ENCODE measurements around the gene CNP. TPM values are rescaled to one million over a fixed set of nuclear protein-coding genes. Genes with fewer than 3 reads are reported as not detected.
A peak's percentile ranks its signal among the peaks of the same experiment; 100 is the strongest.
"Not testable (repeated sequence)": the region's sequence is repeated elsewhere in the genome, so short reads cannot be mapped to it uniquely, and the experiment has no call there.

CNP gene
- total and polyA plus RNA-seq, 7 donors: 17.6 to 26.8 (median 21.8) TPM

GRCh38 chr17:42002175-42002791, 35.7 kb downstream of the CNP start:
- DNase-seq: no peak
- WGBS, 3 donors: 87 to 89% (median 88%) methylated on average over 7 of the region's 7 CpGs
- Histone ChIP-seq H3K9me3 (no peaks in the 10 kb centered on the region), H3K4me1 (peaks cover 55% of the 10 kb centered on the region), H3K27me3 (ENCODE audit: insufficient read depth in 3 of 3, low read length in 2 of 3) (no peaks in the 10 kb centered on the region), H3K36me3 (ENCODE audit: insufficient read depth in 1 of 2, low read depth in 1 of 2) (peaks cover 2 to 59% of the 10 kb centered on the region in 2 donors), H3K4me3 (no peak overlapping the region), H3K27ac (no peak overlapping the region)
- no peak for ATAC-seq
- TF ChIP-seq, protein P1, sequence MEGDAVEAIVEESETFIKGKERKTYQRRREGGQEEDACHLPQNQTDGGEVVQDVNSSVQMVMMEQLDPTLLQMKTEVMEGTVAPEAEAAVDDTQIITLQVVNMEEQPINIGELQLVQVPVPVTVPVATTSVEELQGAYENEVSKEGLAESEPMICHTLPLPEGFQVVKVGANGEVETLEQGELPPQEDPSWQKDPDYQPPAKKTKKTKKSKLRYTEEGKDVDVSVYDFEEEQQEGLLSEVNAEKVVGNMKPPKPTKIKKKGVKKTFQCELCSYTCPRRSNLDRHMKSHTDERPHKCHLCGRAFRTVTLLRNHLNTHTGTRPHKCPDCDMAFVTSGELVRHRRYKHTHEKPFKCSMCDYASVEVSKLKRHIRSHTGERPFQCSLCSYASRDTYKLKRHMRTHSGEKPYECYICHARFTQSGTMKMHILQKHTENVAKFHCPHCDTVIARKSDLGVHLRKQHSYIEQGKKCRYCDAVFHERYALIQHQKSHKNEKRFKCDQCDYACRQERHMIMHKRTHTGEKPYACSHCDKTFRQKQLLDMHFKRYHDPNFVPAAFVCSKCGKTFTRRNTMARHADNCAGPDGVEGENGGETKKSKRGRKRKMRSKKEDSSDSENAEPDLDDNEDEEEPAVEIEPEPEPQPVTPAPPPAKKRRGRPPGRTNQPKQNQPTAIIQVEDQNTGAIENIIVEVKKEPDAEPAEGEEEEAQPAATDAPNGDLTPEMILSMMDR (IDR thresholded peaks at IDR 0.05): no peak
- intact Hi-C loops (cut with DNase I): no loop called here

DNA sequence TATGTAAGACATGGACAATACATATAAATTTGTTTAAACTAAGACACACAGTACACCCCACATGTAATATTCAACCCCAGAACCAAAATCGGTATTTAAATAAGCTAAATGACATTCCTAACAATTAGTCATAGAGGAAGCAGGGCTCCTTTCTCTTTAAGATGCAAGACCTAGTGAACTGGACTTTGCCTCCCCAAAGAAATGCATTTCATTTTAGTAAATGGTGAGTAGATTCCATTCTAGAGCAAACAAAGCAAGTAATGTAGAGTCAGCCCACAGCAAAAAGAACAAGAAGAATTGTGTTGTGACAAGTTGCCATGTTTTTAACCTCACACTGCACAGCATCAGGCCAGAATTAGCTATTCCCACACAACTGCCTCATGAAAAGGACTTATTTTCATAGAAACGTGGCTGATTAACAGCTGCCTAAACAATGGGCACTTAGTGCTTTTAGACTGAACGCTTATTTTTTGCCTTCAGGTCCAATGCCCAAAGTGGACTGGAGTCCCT, 36.3 kb downstream of the CNP start:
- peaks cover 60% of the 10 kb centered on the region for H3K4me1 ChIP-seq

DNA sequence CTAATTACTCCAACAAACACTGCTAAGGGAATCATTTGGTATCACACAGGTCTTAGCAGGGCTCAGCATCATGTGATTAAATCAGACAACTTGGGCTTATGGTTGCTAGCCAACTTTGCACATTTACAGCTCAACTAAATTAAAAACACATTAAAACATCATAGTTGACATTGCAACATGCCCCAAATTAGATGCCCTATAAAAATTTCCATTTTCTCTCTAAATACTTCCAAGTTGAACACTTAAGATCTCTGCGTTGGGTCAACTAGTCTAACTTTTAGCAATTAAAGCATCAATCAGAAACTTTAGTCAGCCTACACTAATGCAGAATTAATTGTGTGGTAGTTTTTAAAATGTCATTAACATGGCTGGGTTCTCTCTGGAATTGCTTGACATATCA, 38.6 kb downstream of the CNP start:
- Histone ChIP-seq H3K4me3 (no peak overlapping the region), H3K27ac (no peak overlapping the region), H3K27me3 (ENCODE audit: insufficient read depth in 3 of 3, low read length in 2 of 3) (no peaks in the 10 kb centered on the region), H3K36me3 (ENCODE audit: insufficient read depth in 1 of 2, low read depth in 1 of 2) (peaks cover 2 to 42% of the 10 kb centered on the region in 2 donors), H3K4me1 (peaks cover 74% of the 10 kb centered on the region), H3K9me3 (no peaks in the 10 kb centered on the region)
- no peak for DNase-seq
- TF ChIP-seq, protein P1 (IDR thresholded peaks at IDR 0.05): no peak
- intact Hi-C loops (cut with DNase I): no loop called here
- no peak for ATAC-seq
- 72 to 87% (median 80%) methylated on average over 1 of the region's 1 CpG for WGBS, 3 donors

More for the DNA sequence above, 36.3 kb downstream of the CNP start:
- no peak overlapping the region for H3K27ac ChIP-seq
- ATAC-seq (no peak), DNase-seq (no peak)
- TF ChIP-seq, protein P1 (IDR thresholded peaks at IDR 0.05): no peak
- H3K27me3 ChIP-seq (ENCODE audit: insufficient read depth in 3 of 3, low read length in 2 of 3): no peaks in the 10 kb centered on the region
- WGBS, 3 donors: 56 to 71% (median 60%) methylated on average over 3 of the region's 3 CpGs
- intact Hi-C loops (cut with DNase I): no loop called here
- H3K4me3 ChIP-seq: no peak overlapping the region
- H3K36me3 ChIP-seq (ENCODE audit: insufficient read depth in 1 of 2, low read depth in 1 of 2): peaks cover 2 to 54% of the 10 kb centered on the region in 2 donors
- no peaks in the 10 kb centered on the region for H3K9me3 ChIP-seq

DNA sequence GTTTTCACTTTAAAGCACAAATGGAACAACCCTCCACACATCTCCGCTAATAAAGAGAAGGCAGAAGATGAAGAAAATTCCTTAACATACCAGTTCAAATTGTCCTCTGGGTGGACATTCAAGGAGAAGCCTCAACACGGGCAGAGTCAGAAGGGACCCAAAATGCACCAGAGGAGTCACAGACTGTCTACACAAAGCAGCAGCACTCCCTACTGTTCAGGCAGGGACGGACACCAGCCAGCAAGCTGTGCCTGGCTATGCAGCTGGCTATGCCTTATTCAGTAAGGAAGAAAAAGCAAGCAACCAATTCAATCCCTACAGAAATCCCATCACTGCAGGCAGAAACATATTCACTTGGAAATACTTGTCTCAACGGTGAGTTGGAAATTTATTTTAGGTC, 42.6 kb downstream of the CNP start:
- TF ChIP-seq, protein P1 (IDR thresholded peaks at IDR 0.05): peak; percentile 13
- Histone ChIP-seq H3K27ac (peak overlapping the region; percentile 23), H3K4me3 (no peak overlapping the region), H3K36me3 (ENCODE audit: insufficient read depth in 1 of 2, low read depth in 1 of 2) (peaks cover 0 to 12% of the 10 kb centered on the region in 2 donors), H3K4me1 (peaks cover 79% of the 10 kb centered on the region), H3K27me3 (ENCODE audit: insufficient read depth in 3 of 3, low read length in 2 of 3) (no peaks in the 10 kb centered on the region), H3K9me3 (no peaks in the 10 kb centered on the region)
- ATAC-seq: peak; percentile 28 to 68 (median 48)
- WGBS, 3 donors: 48 to 66% (median 56%) methylated on average over 4 of the region's 4 CpGs
- intact Hi-C loops (cut with DNase I): no loop called here
- no peak for DNase-seq

DNA sequence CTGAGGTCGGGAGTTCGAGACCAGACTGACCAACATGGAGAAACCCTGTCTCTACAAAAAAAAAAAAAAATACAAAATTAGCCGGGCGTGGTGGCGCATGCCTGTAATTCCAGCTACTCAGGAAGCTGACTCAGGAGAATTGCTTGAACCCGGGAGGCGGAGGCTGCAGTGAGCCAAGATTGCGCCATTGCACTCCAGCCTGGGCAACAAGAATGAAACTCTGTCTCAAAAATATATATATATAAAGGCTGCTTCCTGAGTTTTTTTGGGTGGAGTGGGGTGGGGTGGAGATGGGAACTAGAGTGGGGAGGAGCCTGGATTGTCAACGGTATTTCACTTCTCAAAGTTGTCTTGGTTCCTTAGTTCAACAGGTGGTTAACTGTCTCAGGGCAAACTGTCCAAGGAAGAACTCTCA, 43.7 kb downstream of the CNP start:
- H3K36me3 ChIP-seq (ENCODE audit: insufficient read depth in 1 of 2, low read depth in 1 of 2): peaks cover 0 to 12% of the 10 kb centered on the region in 2 donors
- peak in 1 of 4 donors; percentile 10 for ATAC-seq
- peaks cover 70% of the 10 kb centered on the region for H3K4me1 ChIP-seq
- not testable (repeated sequence) for H3K27me3 ChIP-seq (ENCODE audit: insufficient read depth in 3 of 3, low read length in 2 of 3); H3K9me3 ChIP-seq; DNase-seq; H3K4me3 ChIP-seq; H3K27ac ChIP-seq
- WGBS, 3 donors: 53 to 56% (median 56%) methylated on average over 7 to 9 of the region's 9 CpGs
- intact Hi-C loops (cut with DNase I): loop anchor here in 1 of 2 donors (5.0 kb wide), 1 partner anchor 33 kb away; no protein-coding TSS in a partner anchor

Measured in psoas muscle (tissue), 8 donors.